Measurements from ENCODE around the gene ROBO1. TPM values are rescaled to one million over a fixed set of nuclear protein-coding genes. Genes with fewer than 3 reads are reported as not detected.
A peak's percentile ranks its signal among the peaks of the same experiment; 100 is the strongest.

Gene ROBO1
- total RNA-seq, 1 experiment from 2014 or later: 35.5 TPM

DNA sequence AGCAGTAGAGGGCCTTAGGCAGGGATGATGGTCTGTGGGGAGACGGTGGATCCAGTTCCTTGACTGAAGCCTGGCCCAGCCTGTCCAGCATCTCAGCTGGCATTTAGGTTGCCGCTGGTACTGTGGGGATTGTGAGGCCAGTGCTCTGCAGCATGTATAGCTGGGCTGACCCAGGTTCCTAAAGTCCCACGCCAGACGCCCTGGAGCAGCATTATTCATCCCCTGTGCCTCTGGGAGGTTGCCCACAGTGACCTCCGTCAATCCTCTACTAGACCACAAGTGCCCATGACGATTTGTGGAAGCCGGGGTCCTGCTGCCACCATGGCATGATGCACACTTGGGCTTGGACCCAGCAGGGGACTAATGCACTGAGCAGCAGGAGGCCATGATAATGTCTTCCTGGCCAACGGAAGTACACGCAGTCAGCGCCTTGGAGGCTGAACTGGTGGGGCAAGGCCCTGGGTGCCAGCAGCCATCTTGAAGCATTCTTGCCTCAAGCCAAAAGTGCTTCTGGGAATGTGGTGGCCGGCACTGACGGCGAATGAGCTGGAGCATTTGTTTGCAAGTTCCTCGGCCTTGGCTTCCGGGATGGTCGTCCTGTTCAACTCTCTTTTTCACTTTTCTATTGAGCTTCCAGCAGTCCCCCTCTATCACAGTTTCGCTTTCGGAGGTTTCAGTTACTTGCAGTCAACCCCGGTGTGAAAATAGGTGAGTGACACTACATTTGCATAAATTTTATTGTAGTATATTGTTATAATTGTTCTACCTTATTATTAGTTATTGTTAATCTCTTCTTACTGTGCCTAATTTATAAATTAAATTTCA lies 949.4 kb downstream of the ROBO1 start:
- POLR2A ChIA-PET (ENCODE audit: unreplicated experiment): no interaction called here
- intact Hi-C loops (cut with micrococcal nuclease): no loop called here
- Histone ChIP-seq H2AFZ (ENCODE audit: low read length) (no peak overlapping the region), H4K20me1 (ENCODE audit: low read length) (no peaks in the 10 kb centered on the region), H3K4me1 (ENCODE audit: insufficient read depth, low read length) (peaks cover 1% of the 10 kb centered on the region), H3K4me3 (ENCODE audit: low read length) (no peak overlapping the region), H3K36me3 (ENCODE audit: low read depth, low read length) (no peaks in the 10 kb centered on the region), H3K9me3 (ENCODE audit: low read length) (no peaks in the 10 kb centered on the region), H3K79me2 (ENCODE audit: low read length) (no peaks in the 10 kb centered on the region), H3K27me3 (ENCODE audit: low read length) (no peaks in the 10 kb centered on the region), H3K9me2 (replicated peaks; ENCODE audit: low read length) (no peaks in the 10 kb centered on the region), H3K9ac (ENCODE audit: low read length) (no peak overlapping the region), H3K27ac (ENCODE audit: low read length) (no peak overlapping the region), H3F3A (ENCODE audit: low read length, unreplicated experiment) (no peaks in the 10 kb centered on the region), H3K4me2 (ENCODE audit: low read length) (no peak overlapping the region)
- DNase-seq: no peak
- ATAC-seq: no peak
- BruUV-seq (replicated peaks): no TSS peak
- TF ChIP-seq EZH2 (IDR thresholded peaks at IDR 0.05; ENCODE audit: low read length, unreplicated experiment): no peak
- TF ChIP-seq, protein P1, sequence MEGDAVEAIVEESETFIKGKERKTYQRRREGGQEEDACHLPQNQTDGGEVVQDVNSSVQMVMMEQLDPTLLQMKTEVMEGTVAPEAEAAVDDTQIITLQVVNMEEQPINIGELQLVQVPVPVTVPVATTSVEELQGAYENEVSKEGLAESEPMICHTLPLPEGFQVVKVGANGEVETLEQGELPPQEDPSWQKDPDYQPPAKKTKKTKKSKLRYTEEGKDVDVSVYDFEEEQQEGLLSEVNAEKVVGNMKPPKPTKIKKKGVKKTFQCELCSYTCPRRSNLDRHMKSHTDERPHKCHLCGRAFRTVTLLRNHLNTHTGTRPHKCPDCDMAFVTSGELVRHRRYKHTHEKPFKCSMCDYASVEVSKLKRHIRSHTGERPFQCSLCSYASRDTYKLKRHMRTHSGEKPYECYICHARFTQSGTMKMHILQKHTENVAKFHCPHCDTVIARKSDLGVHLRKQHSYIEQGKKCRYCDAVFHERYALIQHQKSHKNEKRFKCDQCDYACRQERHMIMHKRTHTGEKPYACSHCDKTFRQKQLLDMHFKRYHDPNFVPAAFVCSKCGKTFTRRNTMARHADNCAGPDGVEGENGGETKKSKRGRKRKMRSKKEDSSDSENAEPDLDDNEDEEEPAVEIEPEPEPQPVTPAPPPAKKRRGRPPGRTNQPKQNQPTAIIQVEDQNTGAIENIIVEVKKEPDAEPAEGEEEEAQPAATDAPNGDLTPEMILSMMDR (conservative IDR thresholded peaks at IDR 0.05; ENCODE audit: low read depth, low read length): no peak
- no peak for TF ChIP-seq EZH2phosphoT487 (IDR thresholded peaks at IDR 0.05; ENCODE audit: borderline replicate concordance, low read length)
- CTCF ChIA-PET: no interaction called here

- no peak overlapping the region for H2AFZ ChIP-seq (ENCODE audit: low read length)
- no peaks in the 10 kb centered on the region for H3K9me3 ChIP-seq (ENCODE audit: low read length)
- no peaks in the 10 kb centered on the region for H3K36me3 ChIP-seq (ENCODE audit: low read depth, low read length)
- H4K20me1 ChIP-seq (ENCODE audit: low read length): no peaks in the 10 kb centered on the region
- no peaks in the 10 kb centered on the region for H3K79me2 ChIP-seq (ENCODE audit: low read length)
- ATAC-seq: no peak
- no peaks in the 10 kb centered on the region for H3K9me2 ChIP-seq (replicated peaks; ENCODE audit: low read length)
- no peak overlapping the region for H3K4me3 ChIP-seq (ENCODE audit: low read length)
- H3K27me3 ChIP-seq (ENCODE audit: low read length): no peaks in the 10 kb centered on the region
- no TSS peak for BruUV-seq (replicated peaks)
- no peak for DNase-seq
- ChIA-PET POLR2A (ENCODE audit: unreplicated experiment) (no interaction called here), CTCF (no interaction called here)
- TF ChIP-seq EZH2 (IDR thresholded peaks at IDR 0.05; ENCODE audit: low read length, unreplicated experiment): no peak
- no peak for TF ChIP-seq EZH2phosphoT487 (IDR thresholded peaks at IDR 0.05; ENCODE audit: borderline replicate concordance, low read length)
- TF ChIP-seq, protein P1 (conservative IDR thresholded peaks at IDR 0.05; ENCODE audit: low read depth, low read length): no peak
- H3K27ac ChIP-seq (ENCODE audit: low read length): no peak overlapping the region
- no peak overlapping the region for H3K4me2 ChIP-seq (ENCODE audit: low read length)
- H3K4me1 ChIP-seq (ENCODE audit: insufficient read depth, low read length): no peaks in the 10 kb centered on the region
- H3K9ac ChIP-seq (ENCODE audit: low read length): no peak overlapping the region
- intact Hi-C loops (cut with micrococcal nuclease): loop anchor here (5.0 kb wide), 1 partner anchor 63 kb away; no protein-coding TSS in a partner anchor
- no peaks in the 10 kb centered on the region for H3F3A ChIP-seq (ENCODE audit: low read length, unreplicated experiment)
These were observed 952.8 kb downstream of the ROBO1 start for GRCh38 chr3:78814893-78815562.

DNA sequence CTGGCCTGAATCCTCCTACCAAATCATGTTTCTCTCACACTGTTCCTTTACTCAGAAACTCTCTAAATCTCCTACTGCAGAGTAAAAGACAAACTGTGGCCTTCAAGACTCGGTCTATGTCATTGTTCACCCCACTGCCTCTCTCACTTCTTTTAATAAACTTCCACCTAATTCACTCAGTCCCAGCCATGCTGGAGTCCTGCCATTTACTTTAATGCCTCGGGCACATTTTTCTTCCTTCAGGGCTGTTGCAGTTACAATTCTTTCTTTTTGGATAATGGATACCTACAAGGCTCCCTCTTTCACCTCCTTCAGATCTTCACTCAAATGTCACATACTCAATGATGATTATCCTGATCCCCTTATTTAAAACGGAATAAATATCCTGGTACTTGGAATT lies 955.6 kb downstream of the ROBO1 start:
- BruUV-seq (replicated peaks): no TSS peak
- Histone ChIP-seq H3K27me3 (ENCODE audit: low read length) (no peaks in the 10 kb centered on the region), H3K36me3 (ENCODE audit: low read depth, low read length) (no peaks in the 10 kb centered on the region), H3K9me3 (ENCODE audit: low read length) (no peaks in the 10 kb centered on the region), H3K4me1 (ENCODE audit: insufficient read depth, low read length) (no peaks in the 10 kb centered on the region), H3K27ac (ENCODE audit: low read length) (no peak overlapping the region), H4K20me1 (ENCODE audit: low read length) (no peaks in the 10 kb centered on the region), H2AFZ (ENCODE audit: low read length) (no peak overlapping the region), H3K9ac (ENCODE audit: low read length) (no peak overlapping the region), H3K4me3 (ENCODE audit: low read length) (no peak overlapping the region), H3K4me2 (ENCODE audit: low read length) (no peak overlapping the region), H3K9me2 (replicated peaks; ENCODE audit: low read length) (no peaks in the 10 kb centered on the region), H3K79me2 (ENCODE audit: low read length) (no peaks in the 10 kb centered on the region), H3F3A (ENCODE audit: low read length, unreplicated experiment) (no peaks in the 10 kb centered on the region)
- ChIA-PET POLR2A (ENCODE audit: unreplicated experiment) (no interaction called here), CTCF (no interaction called here)
- intact Hi-C loops (cut with micrococcal nuclease): loop anchor here (5.0 kb wide), 1 partner anchor 60 kb away; no protein-coding TSS in a partner anchor
- DNase-seq (peak; percentile 19), ATAC-seq (no peak)
- TF ChIP-seq EZH2 (IDR thresholded peaks at IDR 0.05; ENCODE audit: low read length, unreplicated experiment): no peak
- TF ChIP-seq EZH2phosphoT487 (IDR thresholded peaks at IDR 0.05; ENCODE audit: borderline replicate concordance, low read length): no peak
- TF ChIP-seq, protein P1 (conservative IDR thresholded peaks at IDR 0.05; ENCODE audit: low read depth, low read length): no peak

Measured in PC-3 (cell line).